ENCODE results near the gene NSUN2.

The NSUN2 gene

GRCh38 chr5:6557807-6558575, 74.9 kb downstream of the NSUN2 start:
- no peak for DNase-seq (ENCODE audit: low read depth in 2 of 2)

GRCh38 chr5:6556802-6557102, 76.1 kb downstream of the NSUN2 start:
- DNase-seq (ENCODE audit: low read depth in 2 of 2): no peak

- DNase-seq (ENCODE audit: low read depth in 2 of 2): no peak
Measured at GRCh38 chr5:6556089-6556801, 76.6 kb downstream of the NSUN2 start.

GRCh38 chr5:6554812-6555211, 78.0 kb downstream of the NSUN2 start:
- DNase-seq (ENCODE audit: low read depth in 2 of 2): no peak

GRCh38 chr5:6553972-6554371, 78.9 kb downstream of the NSUN2 start:
- DNase-seq (ENCODE audit: low read depth in 2 of 2): no peak

- DNase-seq (ENCODE audit: low read depth in 2 of 2): no peak
Measured at GRCh38 chr5:6552612-6553011, 80.2 kb downstream of the NSUN2 start.

- no peak for DNase-seq (ENCODE audit: low read depth in 2 of 2)
Measured at GRCh38 chr5:6551955-6552313, 80.9 kb downstream of the NSUN2 start.

- no peak for DNase-seq (ENCODE audit: low read depth in 2 of 2)
Measured at GRCh38 chr5:6551287-6551954, 81.4 kb downstream of the NSUN2 start.

GRCh38 chr5:6550628-6551027, 82.2 kb downstream of the NSUN2 start:
- no peak for DNase-seq (ENCODE audit: low read depth in 2 of 2)

Measured in stimulated activated CD4-positive, alpha-beta T cell treated with anti-CD3 and anti-CD28 coated beads, Interleukin-1b, Interleukin-23, amount 100 ng/mL, for 1 hour (primary cell).